Esophagus muscularis mucosa (tissue), 4 donors: ENCODE data around the gene BTBD8. TPM values are rescaled to one million over a fixed set of nuclear protein-coding genes. Genes with fewer than 3 reads are reported as not detected.

Experiments
- DNase-seq: peaks from one replicate; pipeline ENCODE4 v3.0.0-alpha.2; 2017; ENCODE audit errors: extremely low spot score
- H3K27ac ChIP-seq, 4 donors: fragments of 200-600 bp; sonication (generic); replicated peaks in 1 of 4; 1 replicate in 3 of 4; 2 replicates in 1 of 4; pipeline ENCODE4 v1.5.1; 2016 to 2019; ENCODE audit warnings: mild to moderate bottlenecking in 1 of 4
- H3K27me3 ChIP-seq, 4 donors: fragments of 200-600 bp; sonication (generic); one replicate each; pipeline versions ENCODE4 v1.5.1 to v1.6.0; 2016 to 2019
- H3K36me3 ChIP-seq, 4 donors: fragments of 200-600 bp; sonication (generic); one replicate each; pipeline ENCODE4 v1.5.1; 2016 to 2019
- H3K4me1 ChIP-seq, 4 donors: fragments of 200-600 bp; sonication (generic); one replicate each; pipeline ENCODE4 v1.5.1; 2016 to 2019
- H3K4me3 ChIP-seq, 4 donors: fragments of 200-600 bp; sonication (generic); 1 replicate in 2 of 4; 2 replicates in 2 of 4; pipeline ENCODE4 v1.5.1; 2016 to 2019; ENCODE audit warnings: mild to moderate bottlenecking in 4 of 4, moderate library complexity in 1 of 4
- H3K9me3 ChIP-seq, 4 donors: fragments of 200-600 bp; sonication (generic); 1 replicate in 3 of 4; 2 replicates in 1 of 4; pipeline ENCODE4 v1.5.1; 2016 to 2019
- EP300 ChIP-seq: sonication (generic); formaldehyde crosslinking; IDR thresholded peaks from one replicate; pipeline ENCODE4 v1.6.1; 2017; ENCODE audit warnings: antibody characterized with exemption
- POLR2A ChIP-seq: fragments of 450-650 bp; IDR thresholded peaks from one replicate; pipeline ENCODE4 v1.6.1; 2017; ENCODE audit warnings: antibody characterized with exemption, moderate library complexity, mild to moderate bottlenecking, low read depth
- POLR2AphosphoS5 ChIP-seq, 2 donors: sonication (generic); formaldehyde crosslinking; IDR thresholded peaks; one replicate each; pipeline ENCODE4 v1.6.1; 2017; ENCODE audit warnings: antibody characterized with exemption in 2 of 2
- WGBS: methylation state at CpG from one replicate; pipeline ENCODE4 v1.1.5; 2018; 5-methylcytosine and 5-hydroxymethylcytosine counted together
- intact Hi-C: fragments of 100-400 bp; cut with DNase I; formaldehyde crosslinking; loops from one replicate; pipeline ENCODE4 v1.15.1; 2023
- total RNA-seq, 4 donors: library from RNA; depleted of rRNA; stranded (reverse); fragments of >200 nt; gene quantifications; one replicate each; pipeline versions ENCODE4 v1.1.0 to v1.2.1, GENCODE V29; 2016
- TF ChIP-seq, protein P1 (sequence below), 3 experiments: fragments of 200-600 bp in 2 of 3; fragments of 450-650 bp in 1 of 3; sonication (generic) in 2 of 3; IDR thresholded peaks; one replicate each; pipeline ENCODE4 v1.5.1; 2017 to 2019; ENCODE audit warnings: antibody characterized with exemption in 3 of 3, mild to moderate bottlenecking in 2 of 3, moderate library complexity in 1 of 3

Gene BTBD8
- total RNA-seq, 4 donors from 2014 or later = 4.3 to 7.8 (median 5.9) TPM

DNA sequence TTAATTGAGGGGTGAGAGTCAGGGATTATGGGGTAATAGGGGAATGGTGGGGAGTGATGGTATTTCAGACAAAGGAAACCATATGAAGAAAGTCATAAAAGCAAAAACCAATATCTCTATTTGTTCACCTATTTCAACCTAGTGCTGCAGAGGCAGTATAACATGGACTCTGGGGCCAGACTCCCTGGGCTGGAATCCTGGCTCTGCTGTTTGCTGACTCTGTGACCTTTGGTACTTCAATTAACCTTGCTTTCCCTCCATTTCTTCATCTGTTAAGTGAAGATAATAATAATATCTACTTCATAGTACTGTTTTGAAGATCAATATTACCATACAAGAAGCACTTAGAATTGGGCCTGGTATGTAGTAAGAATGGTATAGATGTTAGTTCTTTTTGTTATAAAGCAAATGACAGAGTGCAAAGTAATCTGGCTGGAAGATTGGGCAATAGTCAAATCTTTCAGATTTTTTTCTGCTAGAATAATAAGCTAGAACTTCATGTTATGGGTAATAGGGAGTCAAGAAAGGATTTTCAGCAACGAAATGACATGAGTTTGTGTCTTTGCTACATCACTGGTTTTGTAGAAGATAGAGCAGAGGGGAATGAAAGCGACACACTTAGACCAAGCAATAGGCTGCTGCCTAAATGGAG, 41.3 kb upstream of the BTBD8 start:
- TF ChIP-seq POLR2AphosphoS5 (IDR thresholded peaks at IDR 0.05) (no peak), POLR2A (no peak), EP300 (no peak)
- TF ChIP-seq, protein P1, sequence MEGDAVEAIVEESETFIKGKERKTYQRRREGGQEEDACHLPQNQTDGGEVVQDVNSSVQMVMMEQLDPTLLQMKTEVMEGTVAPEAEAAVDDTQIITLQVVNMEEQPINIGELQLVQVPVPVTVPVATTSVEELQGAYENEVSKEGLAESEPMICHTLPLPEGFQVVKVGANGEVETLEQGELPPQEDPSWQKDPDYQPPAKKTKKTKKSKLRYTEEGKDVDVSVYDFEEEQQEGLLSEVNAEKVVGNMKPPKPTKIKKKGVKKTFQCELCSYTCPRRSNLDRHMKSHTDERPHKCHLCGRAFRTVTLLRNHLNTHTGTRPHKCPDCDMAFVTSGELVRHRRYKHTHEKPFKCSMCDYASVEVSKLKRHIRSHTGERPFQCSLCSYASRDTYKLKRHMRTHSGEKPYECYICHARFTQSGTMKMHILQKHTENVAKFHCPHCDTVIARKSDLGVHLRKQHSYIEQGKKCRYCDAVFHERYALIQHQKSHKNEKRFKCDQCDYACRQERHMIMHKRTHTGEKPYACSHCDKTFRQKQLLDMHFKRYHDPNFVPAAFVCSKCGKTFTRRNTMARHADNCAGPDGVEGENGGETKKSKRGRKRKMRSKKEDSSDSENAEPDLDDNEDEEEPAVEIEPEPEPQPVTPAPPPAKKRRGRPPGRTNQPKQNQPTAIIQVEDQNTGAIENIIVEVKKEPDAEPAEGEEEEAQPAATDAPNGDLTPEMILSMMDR (IDR thresholded peaks at IDR 0.05) = no peak
- H3K27ac ChIP-seq = no peak overlapping the region
- intact Hi-C loops = no loop called here
- no peaks in the 10 kb centered on the region for H3K4me1 ChIP-seq
- H3K9me3 ChIP-seq = no peaks in the 10 kb centered on the region
- no peaks in the 10 kb centered on the region for H3K27me3 ChIP-seq
- DNase-seq = no peak
- 94% methylated on average over 2 of the region's 2 CpGs for WGBS
- H3K36me3 ChIP-seq = no peaks in the 10 kb centered on the region
- no peak overlapping the region for H3K4me3 ChIP-seq

DNA sequence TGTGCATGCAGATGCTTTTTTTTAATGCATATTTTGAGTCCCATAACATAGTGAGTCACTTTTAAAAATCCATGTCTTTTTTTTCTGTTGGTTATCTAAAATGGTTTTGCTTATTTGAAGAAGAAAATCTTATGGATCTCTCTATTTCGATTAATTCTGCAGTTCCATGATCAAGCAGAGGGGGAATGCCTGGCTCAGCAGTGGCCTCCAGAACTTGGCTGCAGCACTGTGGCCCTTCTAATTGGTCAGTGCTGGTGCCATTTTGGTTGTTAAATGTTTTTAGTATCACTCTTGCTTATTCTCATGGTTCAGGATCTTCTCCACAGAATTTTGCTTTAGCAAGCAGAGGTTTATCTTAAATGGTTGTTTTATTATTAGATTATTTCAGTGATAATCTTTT, 39.2 kb upstream of the BTBD8 start:
- no peak for DNase-seq
- TF ChIP-seq, protein P1 (IDR thresholded peaks at IDR 0.05) = no peak
- TF ChIP-seq POLR2A (no peak), POLR2AphosphoS5 (IDR thresholded peaks at IDR 0.05) (no peak), EP300 (no peak)
- no peaks in the 10 kb centered on the region for H3K27me3 ChIP-seq
- 77% methylated on average over 1 of the region's 1 CpG for WGBS
- no peak overlapping the region for H3K4me3 ChIP-seq
- intact Hi-C loops = no loop called here
- H3K36me3 ChIP-seq = no peaks in the 10 kb centered on the region
- H3K27ac ChIP-seq = no peak overlapping the region
- no peaks in the 10 kb centered on the region for H3K4me1 ChIP-seq
- H3K9me3 ChIP-seq = no peaks in the 10 kb centered on the region

DNA sequence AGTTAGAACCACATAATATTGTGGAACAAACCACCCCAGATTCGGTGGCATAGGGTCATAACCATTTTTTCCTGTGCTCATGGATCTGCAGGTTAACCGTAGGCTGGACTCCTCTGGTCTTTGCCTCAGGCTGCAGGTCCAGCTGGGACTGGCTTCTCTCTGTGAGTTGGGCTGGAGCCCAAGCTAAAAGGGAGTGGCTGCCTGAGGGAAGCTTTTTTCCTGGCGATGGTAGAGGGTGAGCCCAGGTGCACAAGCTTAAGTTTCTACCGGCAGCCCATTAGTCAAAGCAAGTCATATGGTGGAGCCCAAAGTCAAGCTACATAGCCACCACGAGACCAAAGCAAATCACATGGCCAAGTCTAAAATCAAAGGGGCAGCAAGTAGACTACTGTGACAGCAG, 36.5 kb upstream of the BTBD8 start:
- no peak for DNase-seq
- H3K4me3 ChIP-seq = no peak overlapping the region
- no peaks in the 10 kb centered on the region for H3K9me3 ChIP-seq
- H3K36me3 ChIP-seq = no peaks in the 10 kb centered on the region
- intact Hi-C loops = no loop called here
- TF ChIP-seq EP300 = no peak
- TF ChIP-seq, protein P1 (IDR thresholded peaks at IDR 0.05) = no peak
- no peak for TF ChIP-seq POLR2AphosphoS5 (IDR thresholded peaks at IDR 0.05)
- no peak for TF ChIP-seq POLR2A
- no peak overlapping the region for H3K27ac ChIP-seq
- no peaks in the 10 kb centered on the region for H3K27me3 ChIP-seq
- 85% methylated on average over 5 of the region's 5 CpGs for WGBS
- no peaks in the 10 kb centered on the region for H3K4me1 ChIP-seq

DNA sequence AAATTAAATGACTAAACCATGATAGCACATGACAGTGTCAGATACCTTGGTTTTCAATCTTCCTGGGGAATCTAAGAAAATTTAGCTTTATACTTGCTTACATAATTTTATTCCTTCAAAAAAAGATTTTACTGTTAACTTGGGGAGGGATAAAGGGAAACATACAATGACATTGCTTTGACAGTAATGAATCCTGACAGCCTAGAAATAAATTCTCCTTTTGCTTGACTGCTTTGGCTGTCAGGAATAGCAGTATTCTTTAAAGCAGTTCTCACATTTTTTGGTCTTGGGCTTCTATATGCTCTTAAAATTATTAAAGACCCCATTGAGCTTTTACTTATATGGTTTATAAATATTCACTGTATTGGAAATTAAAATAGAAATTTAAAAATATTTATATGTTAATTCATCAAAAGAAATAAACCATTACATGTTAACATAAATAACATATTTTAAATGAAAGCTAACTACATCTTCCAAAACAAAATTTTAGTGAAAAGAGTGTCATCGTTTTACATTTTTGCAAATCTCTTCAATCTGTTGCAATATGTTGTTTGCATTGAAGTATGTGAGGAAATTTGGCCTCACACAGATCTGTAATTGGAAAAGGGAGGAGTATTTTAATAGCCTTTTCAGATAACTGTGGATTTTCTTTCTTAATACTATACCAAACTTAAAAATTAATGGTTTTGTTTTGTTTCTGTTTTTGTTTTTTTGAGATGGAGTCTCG, 34.2 kb upstream of the BTBD8 start:
- intact Hi-C loops = no loop called here
- Histone ChIP-seq H3K27me3 (no peaks in the 10 kb centered on the region), H3K36me3 (no peaks in the 10 kb centered on the region), H3K4me3 (no peak overlapping the region), H3K4me1 (no peaks in the 10 kb centered on the region), H3K27ac (no peak overlapping the region), H3K9me3 (no peaks in the 10 kb centered on the region)
- WGBS = 89% methylated on average over 2 of the region's 2 CpGs
- TF ChIP-seq POLR2A (no peak), EP300 (no peak), POLR2AphosphoS5 (IDR thresholded peaks at IDR 0.05) (no peak)
- TF ChIP-seq, protein P1 (IDR thresholded peaks at IDR 0.05) = no peak
- no peak for DNase-seq

DNA sequence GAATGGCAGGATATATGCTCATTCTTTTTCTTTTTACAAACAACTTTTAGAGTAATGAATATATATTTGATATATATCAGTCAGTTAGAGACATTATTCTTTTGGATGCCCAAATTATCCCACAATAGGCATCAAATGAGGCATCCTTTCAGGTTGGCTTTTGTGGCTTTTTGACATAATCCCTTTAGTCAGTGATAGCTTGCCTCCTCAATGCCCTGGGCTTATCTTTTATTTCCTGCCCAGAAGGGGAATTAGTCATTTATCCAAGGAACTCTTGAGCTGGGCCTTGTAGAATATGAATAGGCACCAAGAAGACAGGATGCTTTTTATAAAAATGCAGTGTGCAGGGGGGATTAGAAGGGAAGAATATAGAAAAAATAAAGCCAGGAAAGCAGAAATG, 28.2 kb upstream of the BTBD8 start:
- intact Hi-C loops = no loop called here

More for the DNA sequence above, 28.2 kb upstream of the BTBD8 start:
- H3K36me3 ChIP-seq = no peaks in the 10 kb centered on the region
- H3K4me1 ChIP-seq = no peaks in the 10 kb centered on the region
- H3K9me3 ChIP-seq = no peaks in the 10 kb centered on the region
- no peak overlapping the region for H3K4me3 ChIP-seq
- TF ChIP-seq EP300 (no peak), POLR2A (no peak), POLR2AphosphoS5 (IDR thresholded peaks at IDR 0.05) (no peak)
- TF ChIP-seq, protein P1 (IDR thresholded peaks at IDR 0.05) = no peak
- H3K27ac ChIP-seq = no peak overlapping the region
- H3K27me3 ChIP-seq = no peaks in the 10 kb centered on the region
- no peak for DNase-seq
